Stomach (tissue), 4 donors: Measurements from ENCODE around the gene BORCS5.

Source experiments
- CTCF ChIP-seq, 7 experiments: fragments of 450-650 bp in 4 of 7; fragments of 200-600 bp in 3 of 7; sonication (generic) in 3 of 7; IDR thresholded peaks; one replicate each; pipeline ENCODE4 v1.5.1; 2016 to 2019; ENCODE audit warnings: antibody characterized with exemption in 7 of 7, control low read depth in 2 of 7, mild to moderate bottlenecking in 1 of 7
- POLR2AphosphoS5 ChIP-seq, 3 donors: sonication (generic); formaldehyde crosslinking; IDR thresholded peaks; one replicate each; pipeline ENCODE4 v1.6.1; 2016; ENCODE audit warnings: antibody characterized with exemption in 3 of 3

- no peak for TF ChIP-seq CTCF (IDR thresholded peaks at IDR 0.05)
- TF ChIP-seq POLR2AphosphoS5 (IDR thresholded peaks at IDR 0.05): no peak
These were observed 70.7 kb downstream of the BORCS5 start for GRCh38 chr12:12427568-12427967.
